Neural cell (in vitro differentiated cells): ENCODE results near the gene SELENOH. TPM values are rescaled to one million over a fixed set of nuclear protein-coding genes. Genes with fewer than 3 reads are reported as not detected.
"Not testable (repeated sequence)": the region's sequence is repeated elsewhere in the genome, so short reads cannot be mapped to it uniquely, and the experiment has no call there.

Experiments
- H2AFZ ChIP-seq: fragments of 200-600, 300-800 bp; sonication (generic), shearing (Covaris generic); 2 replicates; pipeline ENCODE4 v1.6.0; 2014; ENCODE audit warnings: low read depth, mild to moderate bottlenecking, antibody characterized with exemption, low read length, moderate library complexity
- H3F3A ChIP-seq: fragments of 200-600 bp; shearing (Covaris generic); 2 replicates; pipeline ENCODE4 v1.6.1; 2016; ENCODE audit warnings: mild to moderate bottlenecking, moderate library complexity, mixed read lengths, antibody characterized with exemption, low read length; ENCODE audit not compliant: insufficient read depth, poor library complexity, severe bottlenecking
- H3K27ac ChIP-seq: fragments of 200-600, 300-800 bp; sonication (generic), shearing (Covaris generic); 2 replicates; pipeline ENCODE4 v1.5.1; 2014; ENCODE audit warnings: mild to moderate bottlenecking, low read length, moderate library complexity
- H3K27me3 ChIP-seq: fragments of 300-800, 200-600 bp; sonication (generic), shearing (Covaris generic); 2 replicates; pipeline ENCODE4 v1.6.0; 2014; ENCODE audit warnings: mild to moderate bottlenecking, low read depth, low read length, moderate library complexity; ENCODE audit not compliant: insufficient read depth
- H3K36me3 ChIP-seq: fragments of 300-800, 200-600 bp; sonication (generic), shearing (Covaris generic); 2 replicates; pipeline ENCODE4 v1.5.1; 2014; ENCODE audit warnings: mild to moderate bottlenecking, antibody characterized with exemption, low read length, moderate library complexity; ENCODE audit not compliant: insufficient read depth
- H3K4me2 ChIP-seq: fragments of 300-800, 200-600 bp; sonication (generic), shearing (Covaris generic); 2 replicates; pipeline ENCODE4 v1.6.0; 2014; ENCODE audit warnings: mild to moderate bottlenecking, low read length
- H3K4me3 ChIP-seq: fragments of 300-800, 200-600 bp; sonication (generic), shearing (Covaris generic); 2 replicates; pipeline ENCODE4 v1.5.1; 2014; ENCODE audit warnings: mild to moderate bottlenecking, low read length, moderate library complexity
- H3K79me2 ChIP-seq: fragments of 200-600 bp; shearing (Covaris generic); replicated peaks from 2 replicates; pipeline ENCODE4 v1.6.0; 2014; ENCODE audit warnings: mild to moderate bottlenecking, low read length, moderate library complexity; ENCODE audit not compliant: insufficient read depth
- H3K9ac ChIP-seq: fragments of 300-800, 200-600 bp; sonication (generic), shearing (Covaris generic); 2 replicates; pipeline ENCODE4 v1.6.1; 2016; ENCODE audit warnings: mild to moderate bottlenecking, low read length, mixed read lengths
- H3K9me2 ChIP-seq: fragments of 200-600 bp; shearing (Covaris generic); 2 replicates; pipeline ENCODE4 v1.6.1; 2016; ENCODE audit warnings: mild to moderate bottlenecking, low read length, mixed read lengths; ENCODE audit not compliant: insufficient read depth
- H3K9me3 ChIP-seq: fragments of 200-600, 300-800 bp; sonication (generic), shearing (Covaris generic); 2 replicates; pipeline ENCODE4 v1.6.1; 2016; ENCODE audit warnings: mild to moderate bottlenecking, mixed run types, low read length, moderate library complexity, mixed read lengths
- H4K20me1 ChIP-seq: fragments of 200-600 bp; shearing (Covaris generic); 2 replicates; pipeline ENCODE4 v1.6.1; 2016; ENCODE audit warnings: mild to moderate bottlenecking, mixed run types; ENCODE audit not compliant: insufficient read depth
- EP300 ChIP-seq: fragments of 450-650 bp; conservative IDR thresholded peaks from 2 replicates; pipeline ENCODE4 v1.6.1; 2014; ENCODE audit warnings: antibody characterized with exemption, mild to moderate bottlenecking, moderate library complexity; ENCODE audit not compliant: poor library complexity, severe bottlenecking
- EZH2 ChIP-seq: fragments of 200-600, 300-800 bp; shearing (Covaris generic), sonication (generic); IDR thresholded peaks from 2 replicates; pipeline ENCODE4 v1.6.1; 2014; ENCODE audit warnings: antibody characterized with exemption, low read length, borderline replicate concordance, mild to moderate bottlenecking; ENCODE audit not compliant: insufficient read depth, poor library complexity, severe bottlenecking
- MXI1 ChIP-seq: fragments of 450-650 bp; conservative IDR thresholded peaks from 2 replicates; pipeline ENCODE4 v1.6.1; 2014; ENCODE audit warnings: antibody characterized with exemption, mild to moderate bottlenecking; ENCODE audit not compliant: poor library complexity, severe bottlenecking
- POLR2AphosphoS5 ChIP-seq: IDR thresholded peaks from 2 replicates; pipeline ENCODE4 v1.6.1; 2012
- RAD21 ChIP-seq: fragments of 450-650 bp; conservative IDR thresholded peaks from 2 replicates; pipeline ENCODE4 v1.6.1; 2014; ENCODE audit warnings: antibody characterized with exemption, mild to moderate bottlenecking, moderate library complexity
- SMC3 ChIP-seq: fragments of 450-650 bp; conservative IDR thresholded peaks from 2 replicates; pipeline ENCODE4 v1.6.1; 2014; ENCODE audit warnings: antibody characterized with exemption, mild to moderate bottlenecking, moderate library complexity; ENCODE audit not compliant: poor library complexity
- TAF1 ChIP-seq: IDR thresholded peaks from 2 replicates; pipeline ENCODE4 v1.6.1; 2012; ENCODE audit warnings: low read depth
- polyA plus RNA-seq: library from polyadenylated mRNA; depleted of rRNA; stranded (reverse); fragments of >200 nt; gene quantifications from 2 replicates; pipeline ENCODE4 v1.2.3, GENCODE V29; 2014
- TF ChIP-seq, protein P1 (sequence below): IDR thresholded peaks from 2 replicates; pipeline ENCODE4 v1.6.1; 2012; ENCODE audit warnings: borderline replicate concordance
- TF ChIP-seq, protein P2 (sequence below): fragments of 450-650 bp; IDR thresholded peaks from 2 replicates; pipeline ENCODE4 v1.5.1; 2014; ENCODE audit warnings: antibody characterized with exemption, mild to moderate bottlenecking, moderate library complexity; ENCODE audit not compliant: poor library complexity, severe bottlenecking

Gene SELENOH
- polyA plus RNA-seq, 1 donor from 2014 or later = 546 TPM

DNA sequence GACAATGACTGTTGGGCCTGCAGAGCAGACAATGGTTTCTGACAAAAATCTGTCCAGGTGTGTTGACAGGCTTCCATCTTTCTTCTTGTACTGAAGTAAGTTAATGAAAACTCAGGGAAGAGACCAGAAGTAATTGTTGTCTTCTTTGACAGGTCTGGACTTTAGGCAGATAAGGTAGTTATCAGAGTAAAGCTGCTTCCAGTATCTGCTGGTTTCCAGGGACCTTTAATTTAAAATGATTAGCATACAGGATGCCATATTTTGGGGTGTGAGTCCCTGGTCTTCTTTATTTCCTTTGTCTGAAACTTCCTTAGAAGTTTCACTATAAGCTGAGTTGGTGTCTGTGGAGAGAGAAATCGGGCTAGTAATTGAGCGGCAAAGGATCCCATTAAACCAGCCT, 27.5 kb upstream of the SELENOH start:
- Histone ChIP-seq H4K20me1 (no peaks in the 10 kb centered on the region), H3K4me2 (peak overlapping the region; percentile 79), H3K79me2 (peaks cover 51% of the 10 kb centered on the region), H3K27ac (no peak overlapping the region), H3K36me3 (no peaks in the 10 kb centered on the region), H3K9me2 (no peaks in the 10 kb centered on the region), H3K9me3 (no peaks in the 10 kb centered on the region), H3K27me3 (no peaks in the 10 kb centered on the region), H3K4me3 (peak overlapping the region; percentile 84), H3K9ac (peak overlapping the region; percentile 88), H3F3A (no peaks in the 10 kb centered on the region), H2AFZ (no peak overlapping the region)
- TF ChIP-seq, protein P1, sequence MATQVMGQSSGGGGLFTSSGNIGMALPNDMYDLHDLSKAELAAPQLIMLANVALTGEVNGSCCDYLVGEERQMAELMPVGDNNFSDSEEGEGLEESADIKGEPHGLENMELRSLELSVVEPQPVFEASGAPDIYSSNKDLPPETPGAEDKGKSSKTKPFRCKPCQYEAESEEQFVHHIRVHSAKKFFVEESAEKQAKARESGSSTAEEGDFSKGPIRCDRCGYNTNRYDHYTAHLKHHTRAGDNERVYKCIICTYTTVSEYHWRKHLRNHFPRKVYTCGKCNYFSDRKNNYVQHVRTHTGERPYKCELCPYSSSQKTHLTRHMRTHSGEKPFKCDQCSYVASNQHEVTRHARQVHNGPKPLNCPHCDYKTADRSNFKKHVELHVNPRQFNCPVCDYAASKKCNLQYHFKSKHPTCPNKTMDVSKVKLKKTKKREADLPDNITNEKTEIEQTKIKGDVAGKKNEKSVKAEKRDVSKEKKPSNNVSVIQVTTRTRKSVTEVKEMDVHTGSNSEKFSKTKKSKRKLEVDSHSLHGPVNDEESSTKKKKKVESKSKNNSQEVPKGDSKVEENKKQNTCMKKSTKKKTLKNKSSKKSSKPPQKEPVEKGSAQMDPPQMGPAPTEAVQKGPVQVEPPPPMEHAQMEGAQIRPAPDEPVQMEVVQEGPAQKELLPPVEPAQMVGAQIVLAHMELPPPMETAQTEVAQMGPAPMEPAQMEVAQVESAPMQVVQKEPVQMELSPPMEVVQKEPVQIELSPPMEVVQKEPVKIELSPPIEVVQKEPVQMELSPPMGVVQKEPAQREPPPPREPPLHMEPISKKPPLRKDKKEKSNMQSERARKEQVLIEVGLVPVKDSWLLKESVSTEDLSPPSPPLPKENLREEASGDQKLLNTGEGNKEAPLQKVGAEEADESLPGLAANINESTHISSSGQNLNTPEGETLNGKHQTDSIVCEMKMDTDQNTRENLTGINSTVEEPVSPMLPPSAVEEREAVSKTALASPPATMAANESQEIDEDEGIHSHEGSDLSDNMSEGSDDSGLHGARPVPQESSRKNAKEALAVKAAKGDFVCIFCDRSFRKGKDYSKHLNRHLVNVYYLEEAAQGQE = no peak
- TF ChIP-seq EZH2 (no peak), RAD21 (no peak), POLR2AphosphoS5 (no peak), MXI1 (no peak), TAF1 (no peak), SMC3 (no peak), EP300 (no peak)
- TF ChIP-seq, protein P2, sequence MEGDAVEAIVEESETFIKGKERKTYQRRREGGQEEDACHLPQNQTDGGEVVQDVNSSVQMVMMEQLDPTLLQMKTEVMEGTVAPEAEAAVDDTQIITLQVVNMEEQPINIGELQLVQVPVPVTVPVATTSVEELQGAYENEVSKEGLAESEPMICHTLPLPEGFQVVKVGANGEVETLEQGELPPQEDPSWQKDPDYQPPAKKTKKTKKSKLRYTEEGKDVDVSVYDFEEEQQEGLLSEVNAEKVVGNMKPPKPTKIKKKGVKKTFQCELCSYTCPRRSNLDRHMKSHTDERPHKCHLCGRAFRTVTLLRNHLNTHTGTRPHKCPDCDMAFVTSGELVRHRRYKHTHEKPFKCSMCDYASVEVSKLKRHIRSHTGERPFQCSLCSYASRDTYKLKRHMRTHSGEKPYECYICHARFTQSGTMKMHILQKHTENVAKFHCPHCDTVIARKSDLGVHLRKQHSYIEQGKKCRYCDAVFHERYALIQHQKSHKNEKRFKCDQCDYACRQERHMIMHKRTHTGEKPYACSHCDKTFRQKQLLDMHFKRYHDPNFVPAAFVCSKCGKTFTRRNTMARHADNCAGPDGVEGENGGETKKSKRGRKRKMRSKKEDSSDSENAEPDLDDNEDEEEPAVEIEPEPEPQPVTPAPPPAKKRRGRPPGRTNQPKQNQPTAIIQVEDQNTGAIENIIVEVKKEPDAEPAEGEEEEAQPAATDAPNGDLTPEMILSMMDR = no peak

DNA sequence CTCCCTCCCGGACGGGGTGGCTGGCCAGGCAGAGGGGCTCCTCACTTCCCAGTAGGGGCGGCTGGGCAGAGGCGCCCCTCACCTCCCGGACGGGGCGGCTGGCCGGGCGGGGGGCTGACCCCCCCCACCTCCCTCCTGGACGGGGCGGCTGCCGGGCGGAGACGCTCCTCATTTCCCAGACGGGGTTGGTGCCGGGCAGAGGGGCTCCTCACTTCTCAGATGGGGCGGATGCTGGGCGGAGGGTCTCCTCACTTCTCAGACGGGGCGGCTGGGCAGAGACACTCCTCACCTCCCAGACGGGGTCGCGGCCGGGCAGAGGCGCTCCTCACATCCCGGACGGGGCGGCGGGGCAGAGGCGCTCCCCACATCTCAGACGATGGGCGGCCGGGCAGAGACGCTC, 24.6 kb upstream of the SELENOH start:
- H3K9me2 ChIP-seq, H3K9me3 ChIP-seq, H3K9ac ChIP-seq, H3K36me3 ChIP-seq, H3K4me2 ChIP-seq, H3F3A ChIP-seq, H2AFZ ChIP-seq, H3K4me3 ChIP-seq, H3K27ac ChIP-seq, H4K20me1 ChIP-seq, H3K27me3 ChIP-seq: not testable (repeated sequence)
- peaks cover 41% of the 10 kb centered on the region for H3K79me2 ChIP-seq

DNA sequence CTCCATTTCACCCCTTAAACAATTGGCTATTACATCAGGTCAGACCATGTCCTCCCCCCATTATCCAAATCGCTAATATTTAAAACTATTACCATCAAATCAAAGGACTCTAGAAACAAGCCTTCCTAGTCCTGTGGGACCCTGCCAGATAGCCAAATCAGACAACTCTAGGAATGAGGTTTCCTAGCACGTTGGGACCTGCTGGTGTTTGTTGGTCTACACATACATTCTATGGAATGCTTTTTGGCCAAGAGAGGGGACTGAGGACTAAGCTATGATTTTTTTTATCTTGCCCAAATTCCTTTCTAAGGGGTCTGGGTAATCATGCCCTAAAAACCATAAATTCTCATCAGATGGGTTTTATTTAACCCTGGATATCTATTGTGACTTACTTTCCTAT, 14.1 kb upstream of the SELENOH start:
- TF ChIP-seq RAD21 = no peak
- no peak for TF ChIP-seq MXI1
- TF ChIP-seq, protein P2 = no peak
- no peak for TF ChIP-seq EP300
- no peak for TF ChIP-seq SMC3
- TF ChIP-seq TAF1 = no peak
- no peak for TF ChIP-seq EZH2
- TF ChIP-seq POLR2AphosphoS5 = no peak
- TF ChIP-seq, protein P1 = no peak
- H3K27ac ChIP-seq = no peak overlapping the region

More for the DNA sequence above, 14.1 kb upstream of the SELENOH start:
- Histone ChIP-seq H3K4me3 (no peak overlapping the region), H3K4me2 (no peak overlapping the region), H3F3A (no peaks in the 10 kb centered on the region), H3K36me3 (no peaks in the 10 kb centered on the region), H4K20me1 (no peaks in the 10 kb centered on the region), H2AFZ (no peak overlapping the region), H3K27me3 (no peaks in the 10 kb centered on the region), H3K9ac (no peak overlapping the region), H3K79me2 (peaks cover 16% of the 10 kb centered on the region), H3K9me2 (no peaks in the 10 kb centered on the region), H3K9me3 (no peaks in the 10 kb centered on the region)
